DOHH2 (cell line): ENCODE results near the gene RANBP3L.

Experiments used
- EZH2phosphoT487 ChIP-seq: fragments of 200-600 bp; sonication (generic); IDR thresholded peaks from 2 replicates; pipeline ENCODE4 v1.6.1; 2017; ENCODE audit warnings: borderline replicate concordance, mild to moderate bottlenecking, antibody characterized with exemption, low read length, moderate library complexity, mixed read lengths
- TF ChIP-seq, protein P1 (sequence below): fragments of 200-600 bp; sonication (generic); IDR thresholded peaks from one replicate; pipeline ENCODE4 v1.5.1; 2014; ENCODE audit warnings: antibody characterized with exemption, mild to moderate bottlenecking, low read depth, low read length; ENCODE audit not compliant: poor library complexity, severe bottlenecking

DNA sequence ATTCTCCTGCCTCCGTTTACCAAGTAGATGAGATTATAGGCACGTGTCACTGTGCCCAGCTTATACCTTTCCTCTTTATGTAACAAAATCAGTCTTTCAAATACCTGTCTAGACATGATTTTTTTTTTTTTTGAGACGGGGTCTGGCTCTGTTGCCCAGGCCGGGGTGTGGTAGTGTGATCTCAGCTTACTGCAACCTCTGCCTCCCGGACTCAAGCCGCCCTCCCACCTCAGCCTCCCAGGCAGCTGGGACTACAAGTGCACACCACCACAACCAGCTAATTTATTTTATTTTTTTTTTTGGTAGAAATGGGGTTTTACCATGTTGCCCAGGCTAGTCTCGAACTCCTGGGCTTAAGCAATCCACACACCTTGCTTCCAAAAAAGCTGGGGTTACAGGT, 73.2 kb downstream of the RANBP3L start:
- TF ChIP-seq, protein P1, sequence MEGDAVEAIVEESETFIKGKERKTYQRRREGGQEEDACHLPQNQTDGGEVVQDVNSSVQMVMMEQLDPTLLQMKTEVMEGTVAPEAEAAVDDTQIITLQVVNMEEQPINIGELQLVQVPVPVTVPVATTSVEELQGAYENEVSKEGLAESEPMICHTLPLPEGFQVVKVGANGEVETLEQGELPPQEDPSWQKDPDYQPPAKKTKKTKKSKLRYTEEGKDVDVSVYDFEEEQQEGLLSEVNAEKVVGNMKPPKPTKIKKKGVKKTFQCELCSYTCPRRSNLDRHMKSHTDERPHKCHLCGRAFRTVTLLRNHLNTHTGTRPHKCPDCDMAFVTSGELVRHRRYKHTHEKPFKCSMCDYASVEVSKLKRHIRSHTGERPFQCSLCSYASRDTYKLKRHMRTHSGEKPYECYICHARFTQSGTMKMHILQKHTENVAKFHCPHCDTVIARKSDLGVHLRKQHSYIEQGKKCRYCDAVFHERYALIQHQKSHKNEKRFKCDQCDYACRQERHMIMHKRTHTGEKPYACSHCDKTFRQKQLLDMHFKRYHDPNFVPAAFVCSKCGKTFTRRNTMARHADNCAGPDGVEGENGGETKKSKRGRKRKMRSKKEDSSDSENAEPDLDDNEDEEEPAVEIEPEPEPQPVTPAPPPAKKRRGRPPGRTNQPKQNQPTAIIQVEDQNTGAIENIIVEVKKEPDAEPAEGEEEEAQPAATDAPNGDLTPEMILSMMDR = no peak
- no peak for TF ChIP-seq EZH2phosphoT487
